GM19463 (cell line): ENCODE results near the gene ATP6V1A.

ENCODE experiments used
- ATAC-seq: cut with Tn5 transposase; IDR thresholded peaks from one replicate; pipeline ENCODE4 v1.9.1; 2021; ENCODE audit warnings: mild to moderate bottlenecking, moderate library complexity; ENCODE audit not compliant: unreplicated experiment

The ATP6V1A gene

GRCh38 chr3:113745756-113746547 is 883 bp upstream of the ATP6V1A start, which contains the start of gene NAA50:
TSS of gene NAA50 (minus strand) at chr3:113746249. CDS start at chr3:113745949, 300 bp downstream.
- ATAC-seq, result peak; percentile 47

GRCh38 chr3:113747283-113748046 is 630 bp downstream of the ATP6V1A start:
- peak; percentile 17 for ATAC-seq

- ATAC-seq, result no peak
Measured at GRCh38 chr3:113751141-113751540, 4.3 kb downstream of the ATP6V1A start.

- ATAC-seq, result no peak
Measured at GRCh38 chr3:113753376-113753985, 6.6 kb downstream of the ATP6V1A start.

GRCh38 chr3:113754494-113755159 is 7.8 kb downstream of the ATP6V1A start:
- no peak for ATAC-seq

- no peak for ATAC-seq
Measured at GRCh38 chr3:113758389-113759024, 11.7 kb downstream of the ATP6V1A start.

- ATAC-seq, result no peak
Measured at GRCh38 chr3:113764698-113765097, 17.9 kb downstream of the ATP6V1A start.

- peak; percentile 87 for ATAC-seq
Measured at GRCh38 chr3:113769551-113769950, 22.7 kb downstream of the ATP6V1A start.

GRCh38 chr3:113771993-113772392 is 25.2 kb downstream of the ATP6V1A start:
- ATAC-seq, result no peak

GRCh38 chr3:113773381-113773780 is 26.5 kb downstream of the ATP6V1A start:
- ATAC-seq, result no peak

- no peak for ATAC-seq
Measured at GRCh38 chr3:113775516-113775915, 28.7 kb downstream of the ATP6V1A start.

GRCh38 chr3:113776564-113776963 is 29.7 kb downstream of the ATP6V1A start:
- ATAC-seq, result no peak

GRCh38 chr3:113783463-113783862 is 36.6 kb downstream of the ATP6V1A start:
- ATAC-seq, result peak; percentile 58

GRCh38 chr3:113783980-113784379 is 37.1 kb downstream of the ATP6V1A start:
- ATAC-seq, result no peak

- no peak for ATAC-seq
Measured at GRCh38 chr3:113791381-113791780, 44.5 kb downstream of the ATP6V1A start.

GRCh38 chr3:113794526-113794925 is 47.7 kb downstream of the ATP6V1A start:
- ATAC-seq, result no peak

GRCh38 chr3:113795693-113796092 is 48.9 kb downstream of the ATP6V1A start:
- no peak for ATAC-seq

- peak; percentile 76 for ATAC-seq
Measured at GRCh38 chr3:113802795-113803455, 56.1 kb downstream of the ATP6V1A start.

- ATAC-seq, result no peak
Measured at GRCh38 chr3:113804661-113805060, 57.8 kb downstream of the ATP6V1A start.

GRCh38 chr3:113805249-113805648 is 58.4 kb downstream of the ATP6V1A start:
- ATAC-seq, result no peak
